ENCODE data around the gene NEK9.
A peak's percentile ranks its signal among the peaks of the same experiment; 100 is the strongest.

NEK9 gene

DNA sequence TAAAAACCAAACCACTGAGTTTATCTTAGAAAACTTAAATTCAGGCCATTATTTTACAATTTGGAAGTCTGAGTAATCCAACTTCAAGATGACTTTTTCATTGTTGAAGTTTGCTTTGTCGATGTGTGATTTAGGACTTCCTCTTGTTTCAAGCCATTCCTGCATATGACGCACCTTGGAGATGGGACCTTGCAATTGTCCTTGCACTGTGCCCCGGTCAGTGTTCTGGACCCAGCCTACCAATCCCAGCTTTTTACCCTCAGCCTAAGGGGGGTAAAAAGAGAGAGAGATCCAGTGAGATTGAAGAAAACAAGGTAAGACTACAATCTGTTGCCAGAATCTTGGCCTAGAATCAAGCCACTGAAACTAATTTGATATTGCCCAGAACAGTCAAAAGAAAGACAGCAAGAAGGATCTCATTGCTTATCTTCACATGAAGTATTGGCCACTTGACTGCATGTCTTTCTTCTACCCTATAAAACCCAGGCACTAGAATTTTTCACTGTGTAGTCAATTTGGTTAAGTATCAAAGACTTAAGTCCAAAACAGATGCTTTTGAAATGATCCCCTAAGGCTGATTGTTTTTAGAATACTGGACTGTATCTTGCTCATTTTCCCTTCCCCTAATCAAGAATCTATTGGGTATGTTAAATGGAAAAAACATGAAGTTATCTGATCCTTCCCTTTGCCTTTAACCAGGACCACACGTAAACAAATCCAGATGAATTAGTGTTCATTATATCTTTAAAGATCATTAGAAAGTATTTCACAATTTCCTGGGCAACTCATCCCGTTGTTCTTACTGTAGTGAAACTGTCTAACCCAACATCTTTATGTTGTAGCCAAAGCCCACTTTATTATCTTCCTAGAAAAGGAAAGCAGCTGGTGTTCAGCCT is 73.2 kb downstream of the NEK9 start:
- peaks cover 20% of the 10 kb centered on the region for H3K4me1 ChIP-seq (ENCODE audit: low read depth, poor library complexity, severe bottlenecking)
- H2AFZ ChIP-seq (ENCODE audit: low read depth): no peak overlapping the region
- no peak overlapping the region for H3K9ac ChIP-seq
- no peaks in the 10 kb centered on the region for H3K27me3 ChIP-seq (ENCODE audit: insufficient read depth, low read depth)
- no peaks in the 10 kb centered on the region; the same call in 1 of the 2 replicates for H4K20me1 ChIP-seq (ENCODE audit: insufficient read depth)
- H3K27ac ChIP-seq: no peak overlapping the region
- TF ChIP-seq CTCF (conservative IDR thresholded peaks at IDR 0.05; ENCODE audit: low read depth, low read length): no peak
- no peak overlapping the region for H3K4me3 ChIP-seq (IDR thresholded peaks at IDR 0.05; ENCODE audit: insufficient read depth, low read depth, low read length)
- no peaks in the 10 kb centered on the region; the same call in 1 of the 2 replicates for H3K79me2 ChIP-seq (ENCODE audit: insufficient read depth, low read depth)
- no peaks in the 10 kb centered on the region for H3K36me3 ChIP-seq (ENCODE audit: insufficient read depth)
- H3K4me2 ChIP-seq: no peak overlapping the region

GRCh38 chr14:75051556-75051899 is 75.3 kb downstream of the NEK9 start:
- H3K27ac ChIP-seq: peak overlapping the region; percentile 51; the same call in 1 of the 2 replicates
- H2AFZ ChIP-seq (ENCODE audit: low read depth): peak overlapping the region; percentile 67
- H3K9ac ChIP-seq: peak overlapping the region; percentile 86; the same call in 1 of the 2 replicates
- H3K4me1 ChIP-seq (ENCODE audit: low read depth, poor library complexity, severe bottlenecking): peaks cover 20% of the 10 kb centered on the region
- no peaks in the 10 kb centered on the region for H3K27me3 ChIP-seq (ENCODE audit: insufficient read depth, low read depth)
- no peak for TF ChIP-seq CTCF (conservative IDR thresholded peaks at IDR 0.05; ENCODE audit: low read depth, low read length)
- no peaks in the 10 kb centered on the region; the same call in 1 of the 2 replicates for H3K79me2 ChIP-seq (ENCODE audit: insufficient read depth, low read depth)
- peak overlapping the region; percentile 73 for H3K4me2 ChIP-seq
- H4K20me1 ChIP-seq (ENCODE audit: insufficient read depth): no peaks in the 10 kb centered on the region; the same call in 1 of the 2 replicates
- no peaks in the 10 kb centered on the region for H3K36me3 ChIP-seq (ENCODE audit: insufficient read depth)
- no peak overlapping the region for H3K4me3 ChIP-seq (IDR thresholded peaks at IDR 0.05; ENCODE audit: insufficient read depth, low read depth, low read length)

GRCh38 chr14:75050852-75051555 is 75.8 kb downstream of the NEK9 start, which contains the start of gene MLH3:
MLH3 (minus strand) TSS chr14:75051467; CDS start chr14:75049655, 1,812 bp downstream.
- Histone ChIP-seq H3K4me3 (IDR thresholded peaks at IDR 0.05; ENCODE audit: insufficient read depth, low read depth, low read length) (no peak within 1 kb of the TSS), H3K27me3 (ENCODE audit: insufficient read depth, low read depth) (no peaks in the 10 kb centered on the region), H3K27ac (peak within 1 kb of the TSS; percentile 51), H3K9ac (peak within 1 kb of the TSS; percentile 86), H3K79me2 (ENCODE audit: insufficient read depth, low read depth) (no peaks in the 10 kb centered on the region; the same call in 1 of the 2 replicates), H2AFZ (ENCODE audit: low read depth) (peak within 1 kb of the TSS; percentile 67), H4K20me1 (ENCODE audit: insufficient read depth) (no peaks in the 10 kb centered on the region; the same call in 1 of the 2 replicates), H3K4me2 (peak within 1 kb of the TSS; percentile 73), H3K36me3 (ENCODE audit: insufficient read depth) (no peaks in the 10 kb centered on the region), H3K4me1 (ENCODE audit: low read depth, poor library complexity, severe bottlenecking) (peaks cover 20% of the 10 kb centered on the region)
- no peak for TF ChIP-seq CTCF (conservative IDR thresholded peaks at IDR 0.05; ENCODE audit: low read depth, low read length)

DNA sequence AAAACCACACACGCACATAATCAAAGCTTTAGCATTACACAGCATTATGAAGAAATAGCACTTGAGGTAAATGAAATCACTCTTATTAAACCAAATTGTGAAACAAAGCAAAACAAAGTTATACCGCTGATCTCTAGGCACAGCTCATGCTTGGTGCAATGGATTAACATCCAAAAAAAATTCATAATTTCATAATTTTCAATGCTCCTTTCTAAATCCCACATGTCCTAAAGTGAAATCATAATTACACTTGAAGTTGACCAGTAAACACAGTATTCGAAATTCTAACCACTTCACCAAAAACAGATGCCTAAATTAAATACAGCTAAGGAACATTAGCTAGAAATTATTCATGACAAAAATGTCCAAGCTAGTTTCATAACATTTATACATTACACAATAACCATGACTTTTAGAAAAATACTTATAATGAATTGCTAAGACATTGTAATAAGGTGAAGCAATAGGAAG is 77.1 kb downstream of the NEK9 start:
- Histone ChIP-seq H2AFZ (ENCODE audit: low read depth) (no peak overlapping the region), H4K20me1 (ENCODE audit: insufficient read depth) (no peaks in the 10 kb centered on the region), H3K79me2 (ENCODE audit: insufficient read depth, low read depth) (no peaks in the 10 kb centered on the region; the same call in 1 of the 2 replicates), H3K27me3 (ENCODE audit: insufficient read depth, low read depth) (no peaks in the 10 kb centered on the region), H3K4me2 (0 out of 2 replicates have a peak overlapping the region, but pooled peaks have one; percentile 73), H3K4me1 (ENCODE audit: low read depth, poor library complexity, severe bottlenecking) (peaks cover 21% of the 10 kb centered on the region), H3K36me3 (ENCODE audit: insufficient read depth) (no peaks in the 10 kb centered on the region), H3K27ac (no peak overlapping the region), H3K9ac (no peak overlapping the region), H3K4me3 (IDR thresholded peaks at IDR 0.05; ENCODE audit: insufficient read depth, low read depth, low read length) (no peak overlapping the region)
- TF ChIP-seq CTCF (conservative IDR thresholded peaks at IDR 0.05; ENCODE audit: low read depth, low read length): no peak

All from KMS-11 (cell line).